Parathyroid adenoma (tissue), 2 donors: ENCODE results near the gene SLC1A1.
A peak's percentile ranks its signal among the peaks of the same experiment; 100 is the strongest.
"Not testable (repeated sequence)": the region's sequence is repeated elsewhere in the genome, so short reads cannot be mapped to it uniquely, and the experiment has no call there.

ENCODE experiments used
- H2AFZ ChIP-seq: fragments of 300-600 bp; sonication (generic); one replicate; pipeline ENCODE4 v1.7.0; 2017; ENCODE audit warnings: antibody characterized with exemption, mild to moderate bottlenecking
- H3K27ac ChIP-seq: fragments of 300-600 bp; sonication (generic); one replicate; pipeline ENCODE4 v1.7.0; 2017
- H3K27me3 ChIP-seq: fragments of 300-600 bp; sonication (generic); one replicate; pipeline ENCODE4 v1.7.0; 2017; ENCODE audit warnings: low read length; ENCODE audit not compliant: control insufficient read depth, insufficient read depth
- H3K36me3 ChIP-seq: fragments of 300-600 bp; sonication (generic); one replicate; pipeline ENCODE4 v1.7.0; 2017; ENCODE audit warnings: low read length; ENCODE audit not compliant: control insufficient read depth, insufficient read depth
- H3K4me1 ChIP-seq: fragments of 300-600 bp; sonication (generic); one replicate; pipeline ENCODE4 v1.7.0; 2017; ENCODE audit warnings: control low read depth
- H3K4me2 ChIP-seq: fragments of 300-600 bp; sonication (generic); one replicate; pipeline ENCODE4 v1.7.0; 2017; ENCODE audit warnings: low read length
- H3K4me3 ChIP-seq: fragments of 300-600 bp; sonication (generic); one replicate; pipeline ENCODE4 v1.7.0; 2017; ENCODE audit warnings: low read depth, low read length
- H3K79me2 ChIP-seq: fragments of 300-600 bp; sonication (generic); one replicate; pipeline ENCODE4 v1.7.0; 2017; ENCODE audit warnings: control low read depth
- H3K9ac ChIP-seq: fragments of 300-600 bp; sonication (generic); one replicate; pipeline ENCODE4 v1.7.0; 2017; ENCODE audit warnings: mild to moderate bottlenecking
- H3K9me3 ChIP-seq: fragments of 300-600 bp; sonication (generic); one replicate; pipeline ENCODE4 v1.7.0; 2017; ENCODE audit warnings: low read length; ENCODE audit not compliant: control insufficient read depth
- CTCF ChIP-seq: fragments of 300-600 bp; sonication (generic); IDR thresholded peaks from one replicate; pipeline ENCODE4 v1.7.0; 2017; ENCODE audit warnings: antibody characterized with exemption, mild to moderate bottlenecking
- donor health status: primary hyperparathyroidism.

Gene SLC1A1

GRCh38 chr9:4600368-4600767 lies 110.1 kb downstream of the SLC1A1 start:
- TF ChIP-seq CTCF, result no peak
- no peaks in the 10 kb centered on the region for H3K27me3 ChIP-seq
- H3K79me2 ChIP-seq, result no peaks in the 10 kb centered on the region
- H3K27ac ChIP-seq, result no peak overlapping the region
- no peak overlapping the region for H3K4me2 ChIP-seq
- H3K36me3 ChIP-seq, result no peaks in the 10 kb centered on the region
- H3K4me1 ChIP-seq, result no peaks in the 10 kb centered on the region
- H2AFZ ChIP-seq, result no peak overlapping the region
- no peak overlapping the region for H3K9ac ChIP-seq
- no peak overlapping the region for H3K4me3 ChIP-seq
- H3K9me3 ChIP-seq, result no peaks in the 10 kb centered on the region

GRCh38 chr9:4603830-4604229 lies 113.6 kb downstream of the SLC1A1 start:
- Histone ChIP-seq H2AFZ (no peak overlapping the region), H3K9me3 (no peaks in the 10 kb centered on the region), H3K36me3 (no peaks in the 10 kb centered on the region), H3K4me2 (no peak overlapping the region), H3K27ac (no peak overlapping the region), H3K79me2 (no peaks in the 10 kb centered on the region), H3K4me3 (no peak overlapping the region), H3K9ac (no peak overlapping the region), H3K4me1 (no peaks in the 10 kb centered on the region), H3K27me3 (no peaks in the 10 kb centered on the region)
- no peak for TF ChIP-seq CTCF

- no peak overlapping the region for H2AFZ ChIP-seq
- H3K4me2 ChIP-seq, result no peak overlapping the region
- no peaks in the 10 kb centered on the region for H3K4me1 ChIP-seq
- H3K4me3 ChIP-seq, result no peak overlapping the region
- no peak overlapping the region for H3K9ac ChIP-seq
- TF ChIP-seq CTCF, result peak; percentile 64
- H3K27ac ChIP-seq, result no peak overlapping the region
- no peaks in the 10 kb centered on the region for H3K27me3 ChIP-seq
- H3K36me3 ChIP-seq, result no peaks in the 10 kb centered on the region
- H3K9me3 ChIP-seq, result no peaks in the 10 kb centered on the region
- H3K79me2 ChIP-seq, result no peaks in the 10 kb centered on the region
These were observed 114.4 kb downstream of the SLC1A1 start for GRCh38 chr9:4604678-4605095.

- not testable (repeated sequence) for H3K4me1 ChIP-seq, H3K9ac ChIP-seq, H2AFZ ChIP-seq, H3K9me3 ChIP-seq, H3K4me3 ChIP-seq, H3K79me2 ChIP-seq, H3K4me2 ChIP-seq, H3K36me3 ChIP-seq, H3K27ac ChIP-seq, H3K27me3 ChIP-seq
These were observed 115.8 kb downstream of the SLC1A1 start for GRCh38 chr9:4606033-4606432.

GRCh38 chr9:4614627-4615026 lies 124.4 kb downstream of the SLC1A1 start:
- Histone ChIP-seq H3K27ac (no peak overlapping the region), H3K36me3 (no peaks in the 10 kb centered on the region), H3K4me1 (no peaks in the 10 kb centered on the region), H3K4me3 (no peak overlapping the region), H2AFZ (no peak overlapping the region), H3K79me2 (no peaks in the 10 kb centered on the region), H3K9me3 (no peaks in the 10 kb centered on the region), H3K27me3 (no peaks in the 10 kb centered on the region), H3K9ac (no peak overlapping the region), H3K4me2 (no peak overlapping the region)
- no peak for TF ChIP-seq CTCF
